KMS-11 (cell line): ENCODE results near the gene SLC39A10.

ENCODE experiments used
- H2AFZ ChIP-seq: fragments of 200-600 bp; sonication (generic); 2 replicates; pipeline ENCODE4 v1.6.1; 2016; ENCODE audit warnings: antibody characterized with exemption, mixed run types, low read depth
- H3K27ac ChIP-seq: fragments of 200-600 bp; sonication (generic); 2 replicates; pipeline ENCODE4 v1.6.1; 2016; ENCODE audit warnings: mild to moderate bottlenecking, mixed run types
- H3K27me3 ChIP-seq: fragments of 200-600 bp; sonication (generic); 2 replicates; pipeline ENCODE4 v1.6.1; 2017; ENCODE audit warnings: mild to moderate bottlenecking, low read depth, mixed run types, moderate library complexity; ENCODE audit not compliant: insufficient read depth
- H3K36me3 ChIP-seq: fragments of 200-600 bp; sonication (generic); 2 replicates; pipeline ENCODE4 v1.6.1; 2017; ENCODE audit warnings: mild to moderate bottlenecking, mixed run types; ENCODE audit not compliant: insufficient read depth
- H3K4me1 ChIP-seq: fragments of 200-600 bp; sonication (generic); 2 replicates; pipeline ENCODE4 v1.6.1; 2016; ENCODE audit warnings: mild to moderate bottlenecking, low read depth, mixed run types; ENCODE audit not compliant: poor library complexity, severe bottlenecking
- H3K4me2 ChIP-seq: fragments of 200-600 bp; sonication (generic); 2 replicates; pipeline ENCODE4 v1.7.0; 2016; ENCODE audit warnings: mild to moderate bottlenecking, mixed run types
- H3K4me3 ChIP-seq: fragments of 200-600 bp; sonication (generic); IDR thresholded peaks from 2 replicates; pipeline ENCODE4 v1.6.1; 2017; ENCODE audit warnings: low read depth, low read length, mixed read lengths; ENCODE audit not compliant: insufficient read depth
- H3K79me2 ChIP-seq: fragments of 200-600 bp; sonication (generic); 2 replicates; pipeline ENCODE4 v1.6.1; 2016; ENCODE audit warnings: low read depth, mixed run types; ENCODE audit not compliant: insufficient read depth
- H3K9ac ChIP-seq: fragments of 200-600 bp; sonication (generic); 2 replicates; pipeline ENCODE4 v1.6.1; 2016; ENCODE audit warnings: mild to moderate bottlenecking, mixed run types
- H4K20me1 ChIP-seq: fragments of 200-600 bp; sonication (generic); 2 replicates; pipeline ENCODE4 v1.6.1; 2016; ENCODE audit warnings: mild to moderate bottlenecking, mixed run types; ENCODE audit not compliant: insufficient read depth
- CTCF ChIP-seq: fragments of 200-600 bp; sonication (generic); conservative IDR thresholded peaks from 2 replicates; pipeline ENCODE4 v1.6.1; 2017; ENCODE audit warnings: low read depth, mild to moderate bottlenecking, antibody characterized with exemption, low read length, moderate library complexity, mixed read lengths

Gene SLC39A10

DNA sequence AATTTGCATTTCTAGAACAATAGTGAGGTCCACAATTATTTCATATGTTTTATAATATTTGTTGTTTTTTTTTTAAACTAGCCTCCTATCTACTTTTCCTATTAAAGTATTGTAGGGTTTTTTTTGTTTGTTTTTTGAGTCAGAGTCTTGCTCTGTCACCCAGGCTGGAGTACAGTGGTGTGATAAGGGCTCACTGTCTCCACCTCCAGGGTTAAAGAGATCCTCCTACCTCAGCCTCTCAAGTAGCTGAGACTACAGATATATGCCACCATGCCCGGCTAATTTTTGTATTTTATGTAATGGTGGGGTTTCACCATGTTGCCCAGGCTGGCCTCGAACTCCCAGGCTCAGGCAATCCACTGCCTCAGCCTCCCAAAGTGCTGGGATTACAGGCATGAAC, 122.5 kb downstream of the SLC39A10 start:
- Histone ChIP-seq H3K4me1 (no peaks in the 10 kb centered on the region), H3K9ac (no peak overlapping the region), H3K27me3 (no peaks in the 10 kb centered on the region), H3K36me3 (no peaks in the 10 kb centered on the region), H3K4me3 (no peak overlapping the region), H3K27ac (no peak overlapping the region), H2AFZ (no peak overlapping the region), H3K79me2 (no peaks in the 10 kb centered on the region), H4K20me1 (no peaks in the 10 kb centered on the region), H3K4me2 (no peak overlapping the region)
- no peak for TF ChIP-seq CTCF

- Histone ChIP-seq H2AFZ (no peak overlapping the region), H3K27me3 (no peaks in the 10 kb centered on the region), H3K4me1 (no peaks in the 10 kb centered on the region), H3K4me3 (no peak overlapping the region), H3K4me2 (no peak overlapping the region), H3K36me3 (no peaks in the 10 kb centered on the region), H3K9ac (no peak overlapping the region), H4K20me1 (no peaks in the 10 kb centered on the region), H3K27ac (no peak overlapping the region), H3K79me2 (no peaks in the 10 kb centered on the region)
- TF ChIP-seq CTCF, result no peak
Observed at GRCh38 chr2:195782156-195782555, 125.1 kb downstream of the SLC39A10 start.
